HEK293 (cell line): ENCODE measurements around the gene CDKN2A.
A peak's percentile ranks its signal among the peaks of the same experiment; 100 is the strongest.

Source experiments
- CTCF ChIA-PET: fragments of 350-600 bp; formaldehyde crosslinking; extraction: SDS; loops from one replicate; lab custom pipeline; 2021; ENCODE audit warnings: antibody characterized with exemption; lab: Yijun Ruan, JAX
- POLR2A ChIA-PET: fragments of 300-600 bp; formaldehyde crosslinking; extraction: SDS; loops from one replicate; lab custom pipeline; 2020; ENCODE audit warnings: antibody characterized with exemption, inconsistent platforms; lab: Yijun Ruan, JAX
- H3K27ac ChIP-seq: fragments of 200-500 bp; sonication (Bioruptor generic); 2 replicates; pipeline ENCODE4 v1.5.1; 2014; ENCODE audit warnings: low read depth, low read length, control low read depth, inconsistent platforms; ENCODE audit errors: extremely low read depth
- H3K36me3 ChIP-seq, 2 experiments: fragments of 200-500 bp in 1 of 2; sonication (Bioruptor generic) in 1 of 2; 1 replicate in 1 of 2; 2 replicates in 1 of 2; pipeline ENCODE4 v1.5.1; 2014 to 2017; ENCODE audit warnings: inconsistent platforms in 2 of 2, low read length in 2 of 2; ENCODE audit not compliant: control insufficient read depth in 2 of 2, insufficient read depth in 1 of 2
- H3K4me1 ChIP-seq: fragments of 200-500 bp; sonication (Bioruptor generic); 2 replicates; pipeline ENCODE4 v1.5.1; 2014; ENCODE audit warnings: mild to moderate bottlenecking, low read length, inconsistent platforms; ENCODE audit not compliant: control insufficient read depth, insufficient read depth
- H3K4me3 ChIP-seq: 2 replicates; pipeline ENCODE4 v1.5.1; 2011; ENCODE audit warnings: low read depth, mild to moderate bottlenecking, control low read depth, low read length, moderate library complexity
- H3K9me3 ChIP-seq: fragments of 200-500 bp; sonication (Bioruptor generic); 2 replicates; pipeline ENCODE4 v1.5.1; 2014; ENCODE audit warnings: low read depth, low read length, inconsistent platforms; ENCODE audit not compliant: control insufficient read depth, insufficient read depth
- KLF10 ChIP-seq: fragments of 450-650 bp; IDR thresholded peaks from 2 replicates; pipeline ENCODE4 v1.5.1; 2018; ENCODE audit warnings: missing biosample characterization, mild to moderate bottlenecking, missing genetic modification characterization
- PBX3 ChIP-seq: sonication (generic); formaldehyde crosslinking; IDR thresholded peaks from 2 replicates; pipeline ENCODE4 v1.8.1; 2022; ENCODE audit warnings: mild to moderate bottlenecking, moderate library complexity, missing genetic modification reagents
- TSHZ1 ChIP-seq: fragments of 450-650 bp; formaldehyde crosslinking; IDR thresholded peaks from 2 replicates; pipeline ENCODE4 v1.5.1; 2016; ENCODE audit warnings: missing biosample characterization, missing genetic modification characterization, borderline replicate concordance
- WT1 ChIP-seq: fragments of 450-650 bp; formaldehyde crosslinking; IDR thresholded peaks from 2 replicates; pipeline ENCODE4 v1.5.1; 2016; ENCODE audit warnings: missing biosample characterization, missing genetic modification characterization
- YY2 ChIP-seq: fragments of 450-650 bp; formaldehyde crosslinking; IDR thresholded peaks from 2 replicates; pipeline ENCODE4 v1.5.1; 2016; ENCODE audit warnings: missing biosample characterization, missing genetic modification characterization
- ZFP3 ChIP-seq: fragments of 450-650 bp; formaldehyde crosslinking; IDR thresholded peaks from 2 replicates; pipeline ENCODE4 v1.5.1; 2016; ENCODE audit warnings: low read depth, missing biosample characterization, missing genetic modification characterization
- ZFP37 ChIP-seq: fragments of 450-650 bp; formaldehyde crosslinking; IDR thresholded peaks from 2 replicates; pipeline ENCODE4 v1.5.1; 2016; ENCODE audit warnings: missing biosample characterization, missing genetic modification characterization
- ZNF133 ChIP-seq: fragments of 450-650 bp; formaldehyde crosslinking; IDR thresholded peaks from 2 replicates; pipeline ENCODE4 v1.5.1; 2016; ENCODE audit warnings: missing biosample characterization, missing genetic modification characterization
- ZNF146 ChIP-seq: fragments of 450-650 bp; formaldehyde crosslinking; IDR thresholded peaks from 2 replicates; pipeline ENCODE4 v1.5.1; 2016; ENCODE audit warnings: missing biosample characterization, missing genetic modification characterization
- ZNF175 ChIP-seq: fragments of 450-650 bp; formaldehyde crosslinking; IDR thresholded peaks from 2 replicates; pipeline ENCODE4 v1.5.1; 2016; ENCODE audit warnings: missing biosample characterization, missing genetic modification characterization
- ZNF24 ChIP-seq: fragments of 450-650 bp; formaldehyde crosslinking; IDR thresholded peaks from 2 replicates; pipeline ENCODE4 v1.5.1; 2016; ENCODE audit warnings: missing biosample characterization, missing genetic modification characterization
- ZNF350 ChIP-seq: fragments of 450-650 bp; formaldehyde crosslinking; IDR thresholded peaks from 2 replicates; pipeline ENCODE4 v1.5.0; 2017; ENCODE audit warnings: missing biosample characterization, mild to moderate bottlenecking, missing genetic modification characterization
- ZNF426 ChIP-seq: fragments of 450-650 bp; formaldehyde crosslinking; IDR thresholded peaks from 2 replicates; pipeline ENCODE4 v1.5.1; 2017; ENCODE audit warnings: missing biosample characterization, missing genetic modification characterization, mild to moderate bottlenecking, inconsistent platforms, moderate library complexity
- ZNF433 ChIP-seq: fragments of 450-650 bp; formaldehyde crosslinking; IDR thresholded peaks from 2 replicates; pipeline ENCODE4 v1.5.1; 2016; ENCODE audit warnings: missing biosample characterization, missing genetic modification characterization, low read depth
- ZNF501 ChIP-seq: fragments of 450-650 bp; formaldehyde crosslinking; IDR thresholded peaks from 2 replicates; pipeline ENCODE4 v1.5.1; 2016; ENCODE audit warnings: missing biosample characterization, missing genetic modification characterization
- ZNF513 ChIP-seq: fragments of 450-650 bp; IDR thresholded peaks from 2 replicates; pipeline ENCODE4 v1.5.1; 2018; ENCODE audit warnings: missing biosample characterization, missing genetic modification characterization
- ZNF555 ChIP-seq: fragments of 450-650 bp; formaldehyde crosslinking; conservative IDR thresholded peaks from 2 replicates; pipeline ENCODE4 v1.5.1; 2017; ENCODE audit warnings: missing biosample characterization, mild to moderate bottlenecking, missing genetic modification characterization, inconsistent platforms
- ZNF704 ChIP-seq: fragments of 450-650 bp; formaldehyde crosslinking; IDR thresholded peaks from 2 replicates; pipeline ENCODE4 v1.5.1; 2016; ENCODE audit warnings: missing biosample characterization, missing genetic modification characterization
- ZSCAN5A ChIP-seq: fragments of 450-650 bp; formaldehyde crosslinking; IDR thresholded peaks from 2 replicates; pipeline ENCODE4 v1.5.1; 2016; ENCODE audit warnings: missing biosample characterization, missing genetic modification characterization
- TF ChIP-seq, protein P1 (sequence below): fragments of 450-650 bp; formaldehyde crosslinking; IDR thresholded peaks from 2 replicates; pipeline ENCODE4 v1.5.1; 2017; ENCODE audit warnings: missing biosample characterization, mild to moderate bottlenecking, missing genetic modification characterization, moderate library complexity

CDKN2A gene

DNA sequence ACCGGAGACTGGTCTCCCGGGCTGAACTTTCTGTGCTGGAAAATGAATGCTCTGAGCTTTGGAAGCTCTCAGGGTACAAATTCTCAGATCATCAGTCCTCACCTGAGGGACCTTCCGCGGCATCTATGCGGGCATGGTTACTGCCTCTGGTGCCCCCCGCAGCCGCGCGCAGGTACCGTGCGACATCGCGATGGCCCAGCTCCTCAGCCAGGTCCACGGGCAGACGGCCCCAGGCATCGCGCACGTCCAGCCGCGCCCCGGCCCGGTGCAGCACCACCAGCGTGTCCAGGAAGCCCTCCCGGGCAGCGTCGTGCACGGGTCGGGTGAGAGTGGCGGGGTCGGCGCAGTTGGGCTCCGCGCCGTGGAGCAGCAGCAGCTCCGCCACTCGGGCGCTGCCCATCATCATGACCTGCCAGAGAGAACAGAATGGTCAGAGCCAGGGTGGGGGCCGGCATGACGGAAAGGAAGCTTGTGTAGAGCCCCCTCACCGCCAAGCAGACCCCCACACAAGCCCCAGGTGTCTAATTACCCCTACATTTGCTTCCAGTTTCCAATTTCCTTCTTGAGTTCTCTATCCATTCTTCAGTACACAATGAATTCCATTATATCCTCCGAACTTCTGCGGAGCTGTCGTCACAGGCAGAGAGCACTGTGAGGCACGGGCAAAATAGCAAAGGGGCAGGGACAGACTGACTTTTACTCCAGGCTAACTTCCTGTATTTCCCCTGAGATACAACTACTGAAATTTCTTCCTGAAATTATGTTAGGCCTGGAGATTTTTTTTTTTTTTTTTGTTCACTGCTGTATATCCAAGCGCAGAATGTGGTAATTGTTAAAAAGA is 23.2 kb downstream of the CDKN2A start:
- peaks cover 19 to 51% of the 10 kb centered on the region in 2 experiments for H3K36me3 ChIP-seq
- H3K4me1 ChIP-seq, result peaks cover 7% of the 10 kb centered on the region; the same call in 1 of the 2 replicates
- H3K9me3 ChIP-seq, result no peaks in the 10 kb centered on the region; the same call in 1 of the 2 replicates
- ChIA-PET POLR2A (interaction anchor here (0.6 to 1.6 kb wide), 6 partner anchors 10 to 38 kb away, joined by 3 to 7 read pairs (median 4); partner anchors contain the start of genes CDKN2A, CDKN2B and CDKN2B-AS1), CTCF (interaction anchor here (0.6 to 2.4 kb wide), 2 partner anchors 38 to 93 kb away, joined by 4 to 7 read pairs; partner anchors contain the start of gene CDKN2B)
- no peak overlapping the region for H3K27ac ChIP-seq
- TF ChIP-seq ZNF350 (tag by site-specific recombination) (no peak), ZNF133 (no peak), PBX3 (CRISPR knock-in tag) (0 out of 2 replicates have a peak, but pooled peaks have one; percentile 26)
- H3K4me3 ChIP-seq, result no peak overlapping the region

DNA sequence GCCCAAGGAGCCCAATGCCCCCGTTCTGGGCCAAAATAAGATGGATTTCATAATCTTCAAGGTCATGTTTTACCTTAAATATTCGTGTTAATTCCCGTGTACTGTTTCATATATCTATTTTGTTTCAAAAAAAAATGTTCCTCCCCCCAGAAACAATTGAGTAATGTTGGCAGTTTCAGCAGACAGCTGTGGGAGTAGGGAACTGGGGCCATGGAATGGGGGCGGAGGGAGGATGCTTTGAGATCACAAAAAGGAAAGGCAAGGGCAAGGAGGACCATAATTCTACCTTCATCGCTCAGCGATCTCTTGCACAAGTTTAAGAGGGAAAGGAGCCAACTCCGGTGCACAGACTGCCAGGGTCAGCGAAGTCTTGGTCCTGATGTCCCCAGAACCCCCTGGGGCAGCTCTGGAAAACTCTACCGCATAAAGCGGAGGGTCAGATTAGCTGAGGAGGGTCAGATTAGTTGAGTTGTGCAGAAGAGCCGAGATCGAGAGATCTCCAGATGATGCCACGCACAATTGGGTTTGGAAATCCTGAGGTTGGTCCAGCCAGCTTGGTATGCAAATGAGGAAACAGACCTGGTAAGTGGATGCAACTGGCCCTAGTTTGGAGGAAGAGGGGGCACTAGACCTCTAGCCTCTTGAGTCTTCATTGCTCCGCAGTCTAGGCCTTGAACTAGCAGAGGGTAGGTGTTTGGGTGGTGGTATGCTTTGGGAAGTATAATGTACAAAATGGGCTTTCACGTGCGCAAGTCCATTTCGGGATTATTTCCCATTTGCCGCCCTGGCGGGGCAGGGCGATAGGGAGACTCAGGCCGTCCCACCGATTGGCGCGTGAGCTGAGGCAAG is 24.0 kb downstream of the CDKN2A start:
- peaks cover 7% of the 10 kb centered on the region; the same call in 1 of the 2 replicates for H3K4me1 ChIP-seq
- H3K9me3 ChIP-seq, result no peaks in the 10 kb centered on the region; the same call in 1 of the 2 replicates
- H3K4me3 ChIP-seq, result no peak overlapping the region
- no peak overlapping the region for H3K27ac ChIP-seq
- CTCF ChIA-PET, result interaction anchor here (0.8 kb wide), 1 partner anchor 157 kb away, joined by 3 read pairs; no protein-coding TSS in a partner anchor
- POLR2A ChIA-PET, result interaction anchor here (0.6 to 1.6 kb wide), 5 partner anchors 9 to 268 kb away, joined by 3 to 6 read pairs (median 4); partner anchors contain the start of genes CDKN2B and CDKN2B-AS1
- peaks cover 19 to 59% of the 10 kb centered on the region in 2 experiments for H3K36me3 ChIP-seq
- TF ChIP-seq, protein P1, sequence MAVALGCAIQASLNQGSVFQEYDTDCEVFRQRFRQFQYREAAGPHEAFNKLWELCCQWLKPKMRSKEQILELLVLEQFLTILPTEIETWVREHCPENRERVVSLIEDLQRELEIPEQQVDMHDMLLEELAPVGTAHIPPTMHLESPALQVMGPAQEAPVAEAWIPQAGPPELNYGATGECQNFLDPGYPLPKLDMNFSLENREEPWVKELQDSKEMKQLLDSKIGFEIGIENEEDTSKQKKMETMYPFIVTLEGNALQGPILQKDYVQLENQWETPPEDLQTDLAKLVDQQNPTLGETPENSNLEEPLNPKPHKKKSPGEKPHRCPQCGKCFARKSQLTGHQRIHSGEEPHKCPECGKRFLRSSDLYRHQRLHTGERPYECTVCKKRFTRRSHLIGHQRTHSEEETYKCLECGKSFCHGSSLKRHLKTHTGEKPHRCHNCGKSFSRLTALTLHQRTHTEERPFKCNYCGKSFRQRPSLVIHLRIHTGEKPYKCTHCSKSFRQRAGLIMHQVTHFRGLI (tag by site-specific recombination), result no peak
- no peak for TF ChIP-seq ZNF175 (tag by site-specific recombination)
- no peak for TF ChIP-seq KLF10 (tag by site-specific recombination)
- TF ChIP-seq TSHZ1 (tag by site-specific recombination), result no peak
- TF ChIP-seq ZNF704 (tag by site-specific recombination), result no peak
- TF ChIP-seq ZNF133, result no peak
- TF ChIP-seq ZNF555 (tag by site-specific recombination), result no peak
- no peak for TF ChIP-seq WT1 (tag by site-specific recombination)
- no peak for TF ChIP-seq ZFP3 (tag by site-specific recombination)
- no peak for TF ChIP-seq ZNF146 (tag by site-specific recombination)
- TF ChIP-seq ZNF501 (tag by site-specific recombination), result no peak
- no peak for TF ChIP-seq ZNF433 (tag by site-specific recombination)
- TF ChIP-seq ZNF24 (tag by site-specific recombination), result no peak
- TF ChIP-seq YY2 (tag by site-specific recombination), result no peak
- TF ChIP-seq ZSCAN5A, result no peak
- TF ChIP-seq ZNF513 (tag by site-specific recombination), result no peak
- TF ChIP-seq ZFP37, result no peak
- TF ChIP-seq ZNF426 (tag by site-specific recombination), result no peak
